Measurements from ENCODE around the gene ZNF626.

GRCh38 chr19:20660473-20661140, 764 bp downstream of the ZNF626 start:
- TF ChIP-seq CTCF (IDR thresholded peaks at IDR 0.05) (no peak), POLR2A (IDR thresholded peaks at IDR 0.05) (no peak)
